G401 (cell line): Measurements from ENCODE around the gene P4HA1. TPM values are rescaled to one million over a fixed set of nuclear protein-coding genes. Genes with fewer than 3 reads are reported as not detected.

Experiments
- DNase-seq: peaks from one replicate; pipeline ENCODE4 v3.0.0-alpha.2; 2015; ENCODE audit warnings: low spot score
- in situ Hi-C: cut with HindIII; loops from 2 replicates; pipeline ENCODE4 v1.10.0; 2016; ENCODE audit warnings: low sequenced_read_pairs, mixed read lengths
- total RNA-seq: library from RNA; depleted of rRNA; stranded (reverse); fragments of >200 nt; shearing (Covaris generic); gene quantifications from 2 replicates; pipeline ENCODE4 v1.2.3, GENCODE V29; 2014

The P4HA1 gene
- total RNA-seq, 1 experiment from 2014 or later: 62.2 TPM

DNA sequence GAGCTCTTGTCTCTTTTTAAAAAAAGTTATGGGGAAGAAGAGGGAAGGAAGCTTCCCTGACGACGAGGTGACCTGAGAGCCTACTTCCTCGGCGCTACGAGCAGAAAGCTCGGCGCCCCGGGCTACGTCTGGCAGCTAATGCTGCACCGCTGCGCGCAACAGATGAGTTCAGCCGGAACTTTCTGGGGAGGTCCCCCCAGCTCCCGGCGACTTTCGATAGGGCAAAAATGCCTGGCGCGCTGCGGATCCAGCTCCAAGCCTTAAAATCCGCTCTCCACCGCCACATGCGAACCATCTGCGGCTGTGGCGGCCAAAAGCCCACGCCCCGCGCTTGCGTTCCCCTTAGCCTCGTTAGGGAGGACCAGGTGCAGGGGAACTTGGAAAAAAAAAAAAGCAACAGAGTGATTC, 621 bp downstream of the P4HA1 start:
- DNase-seq: peak; percentile 60
- in situ Hi-C loops: no loop called here

DNA sequence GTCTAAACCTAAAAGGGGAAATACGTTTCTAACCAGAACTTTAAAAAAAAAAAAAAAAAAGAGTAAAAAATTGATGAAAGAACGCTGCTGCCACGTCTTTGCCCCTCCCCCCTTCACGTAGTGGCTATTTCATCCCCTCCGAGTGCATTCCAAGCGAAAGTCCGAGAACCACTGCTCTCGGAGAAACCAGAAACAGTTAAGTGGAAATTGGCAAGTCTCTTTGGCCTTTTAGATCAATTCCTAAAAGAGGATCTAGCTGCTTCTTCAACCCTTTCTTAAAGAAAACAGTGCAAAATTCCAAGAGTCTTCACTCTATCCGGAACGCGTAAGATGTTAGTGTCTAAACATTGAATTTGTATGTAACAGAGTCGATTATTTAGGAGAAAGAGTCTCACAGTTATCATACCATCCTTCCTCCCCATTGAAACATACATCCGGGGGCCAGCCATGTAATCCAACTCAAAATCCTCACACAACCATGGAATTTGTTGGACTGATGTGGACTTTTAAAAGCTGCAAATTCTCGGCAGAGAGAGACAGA, 1.1 kb downstream of the P4HA1 start:
- in situ Hi-C loops: no loop called here
- DNase-seq: peak; percentile 60

DNA sequence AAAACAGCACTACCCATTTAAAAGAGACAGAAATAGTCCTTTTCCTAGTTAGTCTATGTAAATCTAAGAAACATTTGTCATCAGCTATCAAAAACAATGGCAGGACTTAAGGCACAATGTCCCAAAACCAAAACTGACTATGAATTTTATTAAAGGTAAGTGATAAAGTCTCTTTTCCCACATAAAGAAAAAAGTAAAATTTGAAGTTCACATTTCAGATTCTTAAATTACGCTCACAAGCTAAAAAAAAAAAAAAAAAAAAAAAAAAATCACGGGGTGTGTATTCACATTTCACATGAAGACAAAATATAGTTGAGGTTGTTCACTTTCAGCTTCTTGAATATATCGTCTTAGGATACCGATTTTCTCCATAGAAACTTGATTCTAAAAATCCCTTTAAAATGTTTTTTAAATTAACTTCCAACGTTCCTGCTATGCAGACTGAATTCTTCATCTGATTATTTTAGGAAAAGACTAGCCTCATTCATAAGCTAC, 1.6 kb downstream of the P4HA1 start:
- no peak for DNase-seq
- in situ Hi-C loops: no loop called here

DNA sequence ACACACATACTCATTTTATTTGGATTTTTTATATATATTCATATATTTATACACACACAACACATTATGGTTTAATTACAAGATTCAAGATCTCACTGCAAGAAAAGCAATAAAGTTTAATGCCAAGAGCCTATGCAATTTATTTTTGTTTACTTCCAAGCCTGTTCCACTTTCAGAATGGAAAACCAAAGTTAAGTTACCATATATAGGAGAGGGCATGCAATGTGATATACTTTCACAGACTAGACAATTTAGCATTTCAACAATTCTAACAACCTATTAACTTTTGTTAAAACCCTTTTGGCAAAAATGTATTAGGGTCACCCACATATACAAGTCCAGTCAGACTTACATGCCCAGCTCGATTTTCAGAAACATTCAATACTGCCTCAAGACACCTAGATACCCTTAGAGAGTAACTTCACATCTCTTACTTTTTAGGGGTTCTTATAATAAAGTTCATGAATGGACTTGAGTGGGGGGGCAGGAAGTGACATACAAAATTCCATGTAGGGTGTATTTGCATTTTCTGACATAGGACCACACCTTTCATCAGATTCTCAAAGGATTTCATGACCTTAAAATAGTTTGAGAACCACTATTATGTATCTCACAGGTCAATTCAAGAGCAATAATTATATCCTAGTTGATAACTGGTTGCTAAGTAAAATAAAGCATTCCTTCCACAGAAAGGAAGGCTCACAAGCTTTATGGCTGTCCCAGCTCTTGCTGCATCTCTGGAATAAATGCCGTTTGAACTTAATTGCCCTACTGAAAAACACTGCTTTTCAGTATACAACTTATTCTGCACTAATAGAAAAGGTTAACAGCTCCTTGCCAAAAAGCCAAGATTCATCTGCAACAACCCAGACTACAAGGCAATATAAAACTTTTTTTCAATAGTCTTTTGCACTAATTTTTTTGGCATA, 2.5 kb downstream of the P4HA1 start:
- in situ Hi-C loops: no loop called here

DNA sequence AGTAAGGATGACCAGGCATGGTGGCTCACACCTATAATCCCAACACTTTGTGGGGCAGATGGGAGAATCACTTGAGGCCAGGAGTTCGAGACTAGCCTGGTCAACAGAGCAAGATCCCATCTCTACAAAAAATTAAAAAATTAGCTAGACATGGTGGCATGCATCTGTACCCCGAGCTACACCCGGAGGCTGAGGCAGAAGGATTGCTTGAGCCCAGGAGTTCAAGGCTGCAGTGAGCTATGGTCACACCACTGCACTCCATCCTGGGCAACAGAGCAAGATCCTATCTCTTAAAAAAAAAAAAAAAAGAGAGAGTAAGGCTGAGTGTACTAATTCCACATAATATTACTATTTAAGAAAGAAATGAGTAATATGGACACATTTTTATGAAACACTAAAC, 3.8 kb downstream of the P4HA1 start:
- in situ Hi-C loops: no loop called here
- DNase-seq: no peak

More for the DNA sequence above, 2.5 kb downstream of the P4HA1 start:
- DNase-seq: no peak

DNA sequence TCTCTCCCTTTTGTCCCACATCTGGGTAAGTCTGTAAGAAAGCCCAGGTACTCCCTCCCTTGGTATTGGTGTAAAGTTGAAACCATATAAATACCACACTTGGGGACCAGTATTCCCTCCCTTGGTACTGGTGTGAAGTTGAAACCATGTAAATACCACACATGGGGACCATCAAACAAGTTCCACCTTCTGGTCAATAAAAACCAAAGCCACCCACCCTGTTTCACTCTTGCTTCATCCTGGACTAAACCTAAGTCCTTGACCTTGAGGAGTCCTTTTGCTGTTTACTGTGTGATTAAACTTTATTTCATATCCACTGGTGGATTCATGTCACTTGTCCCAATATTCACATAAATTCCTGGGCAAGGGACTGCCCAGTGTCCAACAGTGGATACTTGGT, 8.4 kb downstream of the P4HA1 start:
- in situ Hi-C loops: no loop called here
- DNase-seq: no peak

DNA sequence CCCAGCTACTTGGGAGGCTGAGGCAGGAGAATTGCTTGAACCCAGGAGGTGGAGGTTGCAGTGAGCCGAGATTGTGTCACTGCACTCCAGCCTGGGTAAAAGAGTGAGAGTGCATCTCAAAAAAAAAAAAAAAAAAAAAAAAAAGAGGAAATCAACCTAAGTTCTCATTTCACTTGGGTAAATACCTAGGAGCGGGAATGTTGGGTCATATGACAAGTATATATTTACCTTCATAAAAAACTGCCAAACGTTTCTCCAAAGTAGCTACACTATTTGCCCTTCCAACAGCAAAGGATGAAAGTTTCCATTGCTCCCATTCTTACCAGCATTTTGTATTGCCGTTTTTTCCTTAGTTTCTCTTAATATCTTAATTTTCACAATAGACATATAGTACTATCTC, 9.8 kb downstream of the P4HA1 start:
- in situ Hi-C loops: no loop called here
- DNase-seq: no peak

DNA sequence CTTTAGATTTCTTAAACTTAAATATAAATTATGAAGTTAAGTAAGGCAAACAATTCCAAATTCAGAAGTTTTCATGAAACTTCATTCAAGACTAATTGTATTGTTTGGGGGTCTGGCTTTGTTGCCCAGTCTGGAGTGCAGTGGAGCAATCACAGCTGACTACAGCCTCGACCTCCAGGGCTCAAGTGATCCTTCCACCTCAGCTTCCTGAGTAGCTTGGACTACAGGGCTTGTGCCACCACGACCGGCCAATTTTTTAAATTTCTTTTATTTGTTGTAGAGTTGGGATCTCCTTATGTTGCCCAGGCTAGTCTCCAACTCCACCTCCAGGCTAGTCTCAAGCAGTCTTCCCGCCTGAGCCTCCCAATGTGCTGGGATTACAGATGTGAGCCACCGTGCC, 12.5 kb downstream of the P4HA1 start:
- in situ Hi-C loops: no loop called here
- DNase-seq: no peak

DNA sequence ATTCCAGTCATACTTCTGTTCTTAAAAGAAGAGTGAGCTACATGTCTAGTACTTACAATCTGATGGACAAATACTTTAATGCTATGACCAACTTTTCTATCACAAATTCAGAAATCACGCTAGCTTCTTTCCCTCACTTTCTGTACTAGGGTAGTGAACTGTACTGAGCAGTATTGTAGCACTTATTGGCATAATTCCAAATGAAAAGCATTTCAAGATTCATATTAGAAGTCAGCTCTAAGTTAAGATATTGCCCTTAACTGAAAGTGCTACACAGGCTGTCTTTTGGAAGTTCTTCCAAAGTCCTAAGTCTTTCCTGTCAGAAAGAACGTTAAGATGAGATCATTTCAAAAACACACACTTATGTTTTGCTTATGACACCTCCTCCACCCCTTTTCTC, 13.4 kb downstream of the P4HA1 start:
- DNase-seq: no peak
- in situ Hi-C loops: no loop called here

DNA sequence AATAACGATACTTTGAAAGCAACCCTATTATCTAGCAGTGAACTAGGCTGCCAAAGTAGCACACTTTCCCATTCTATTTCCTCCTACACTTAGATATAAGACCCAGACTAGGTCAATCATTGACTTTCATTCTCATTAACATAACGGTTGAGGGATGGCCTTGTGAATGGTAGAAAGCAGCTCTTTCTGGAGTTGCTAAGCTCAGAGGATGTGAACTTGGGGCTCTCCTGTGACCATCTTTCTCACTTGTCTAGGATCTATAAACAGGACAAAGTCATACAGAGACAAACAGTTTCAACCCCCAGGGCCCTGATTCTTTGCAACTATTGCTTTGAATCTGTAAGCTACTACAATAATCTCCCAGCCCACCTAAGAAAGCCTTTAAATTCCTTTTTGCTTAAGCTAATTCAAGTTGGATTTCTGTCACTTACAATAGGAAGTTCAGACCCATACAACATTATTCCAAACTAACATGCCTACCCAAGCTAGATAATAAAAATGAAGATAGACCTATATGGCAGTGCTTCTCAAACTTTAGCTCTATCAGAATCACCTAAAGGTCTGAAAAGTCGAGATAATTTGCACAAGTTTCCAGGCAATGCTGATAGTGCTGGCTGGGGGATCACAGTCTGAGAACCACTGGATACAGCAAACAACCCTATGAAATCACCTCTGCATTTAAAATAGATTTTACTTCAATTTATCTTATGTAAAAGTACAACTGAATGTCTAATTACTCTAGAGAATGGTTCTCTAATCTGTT, 16.7 kb downstream of the P4HA1 start:
- in situ Hi-C loops: no loop called here
- no peak for DNase-seq

DNA sequence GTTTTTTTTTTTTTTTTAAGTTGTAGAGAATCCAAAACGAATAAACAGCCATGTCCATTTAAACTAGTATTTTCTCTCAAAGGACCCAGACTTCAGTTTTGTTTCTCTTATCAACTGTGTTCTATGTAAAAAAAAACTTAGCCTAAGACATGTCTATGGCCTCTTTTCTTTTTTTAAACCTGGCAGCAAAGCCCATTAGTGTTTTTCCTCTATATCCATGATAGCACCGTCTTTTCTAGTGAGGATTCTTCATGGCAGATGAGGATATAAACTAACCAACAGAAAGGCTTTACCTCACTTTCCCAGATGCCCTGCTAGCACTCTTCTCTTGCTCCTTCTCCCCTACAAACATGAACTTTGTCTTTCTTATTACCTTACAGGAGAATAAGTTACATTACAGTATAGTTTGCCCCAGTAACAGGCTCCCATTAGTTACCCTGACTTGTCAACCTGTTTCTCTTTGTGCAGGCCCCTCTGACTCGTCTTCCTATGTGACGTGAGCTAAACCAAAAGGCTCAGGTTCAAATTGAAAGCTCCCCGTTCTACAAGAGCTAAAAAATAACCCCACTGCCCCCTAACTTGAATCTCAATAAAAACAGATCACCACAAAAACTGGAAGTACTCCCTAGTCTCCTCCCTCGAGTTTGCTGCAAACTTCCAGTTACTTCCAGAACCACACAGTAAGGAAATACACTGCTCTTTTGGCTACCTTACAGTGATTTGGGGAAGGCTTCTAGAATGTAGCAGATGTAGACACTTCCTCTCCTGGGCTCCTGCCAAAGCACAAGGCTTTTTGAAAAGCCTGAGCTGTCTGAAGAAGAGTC, 20.1 kb downstream of the P4HA1 start:
- peak; percentile 95 for DNase-seq
- in situ Hi-C loops: no loop called here

DNA sequence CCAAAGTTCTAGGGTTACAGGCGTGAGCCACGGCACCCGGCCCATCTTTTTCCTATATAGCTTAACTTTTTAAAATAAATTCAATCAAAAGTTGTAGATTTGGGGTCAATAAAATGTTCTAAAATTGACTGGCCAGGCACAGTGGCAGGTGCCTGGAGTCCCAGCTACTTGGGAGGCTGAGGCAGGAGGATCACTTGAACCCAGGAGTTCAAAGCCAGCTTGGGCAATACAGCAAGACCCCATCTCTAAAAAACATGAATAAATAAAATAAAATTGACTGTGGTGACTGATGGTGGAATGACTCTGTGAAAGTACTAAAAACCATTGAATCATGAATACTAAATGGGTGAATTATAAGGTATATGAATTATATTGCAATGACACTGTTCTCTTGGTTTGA, 20.8 kb downstream of the P4HA1 start:
- DNase-seq: no peak
- in situ Hi-C loops: no loop called here

DNA sequence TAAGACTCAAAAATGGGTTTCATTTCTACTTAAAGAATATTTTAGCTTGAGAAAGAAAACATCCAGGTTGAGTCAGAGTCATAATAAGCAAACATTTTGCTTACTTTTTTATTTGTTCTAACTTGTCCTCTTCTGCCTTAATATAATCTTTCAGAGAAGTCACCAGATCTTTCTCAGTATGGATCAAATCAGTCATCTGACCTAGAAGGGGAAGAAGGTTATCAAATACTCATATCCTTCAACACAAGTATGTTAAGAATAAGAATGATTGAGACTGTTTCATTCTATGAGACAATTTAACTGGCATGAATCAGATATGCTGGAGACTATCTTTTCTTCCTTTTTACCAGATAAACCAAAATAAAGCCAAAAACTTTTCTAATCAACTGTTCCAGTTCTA, 23.0 kb downstream of the P4HA1 start:
- DNase-seq: no peak
- in situ Hi-C loops: no loop called here

DNA sequence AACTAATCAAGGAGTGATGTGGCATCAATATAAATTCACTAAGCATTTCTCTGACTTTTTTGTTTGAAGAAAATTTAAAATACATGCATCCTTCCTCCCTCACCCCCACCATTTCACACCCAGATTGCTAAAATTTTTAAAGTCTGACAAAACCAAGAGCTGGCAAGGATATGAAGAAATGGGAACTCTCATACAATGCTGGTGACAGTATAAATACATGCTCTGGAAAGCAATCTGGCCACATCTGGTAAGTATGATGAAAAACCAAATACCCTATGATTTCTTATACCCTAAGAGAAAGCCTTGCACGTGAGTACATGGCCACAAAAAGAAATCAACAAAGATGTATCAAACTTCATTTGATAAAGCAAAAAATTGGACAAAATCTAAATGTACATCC, 31.2 kb downstream of the P4HA1 start:
- DNase-seq: no peak
- in situ Hi-C loops: no loop called here

DNA sequence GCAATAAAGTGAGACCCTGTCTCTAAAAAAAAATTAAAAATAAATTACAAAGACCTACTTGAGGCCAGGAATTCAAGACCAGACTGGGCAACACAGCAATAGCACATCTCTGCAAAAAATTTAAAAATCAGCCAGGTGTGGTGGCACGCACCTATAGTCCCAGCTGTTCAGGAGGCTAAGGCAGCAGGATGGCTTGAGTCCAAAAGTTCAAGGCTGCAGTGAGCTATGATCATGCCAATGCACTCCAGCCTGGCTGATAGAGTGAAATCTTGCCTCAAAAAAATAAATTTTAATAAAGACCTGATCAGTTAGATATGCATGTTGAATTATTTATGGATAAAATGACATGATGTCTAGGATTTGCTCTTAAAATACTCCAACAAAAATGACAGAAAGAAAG, 34.9 kb downstream of the P4HA1 start:
- in situ Hi-C loops: no loop called here
- DNase-seq: no peak

DNA sequence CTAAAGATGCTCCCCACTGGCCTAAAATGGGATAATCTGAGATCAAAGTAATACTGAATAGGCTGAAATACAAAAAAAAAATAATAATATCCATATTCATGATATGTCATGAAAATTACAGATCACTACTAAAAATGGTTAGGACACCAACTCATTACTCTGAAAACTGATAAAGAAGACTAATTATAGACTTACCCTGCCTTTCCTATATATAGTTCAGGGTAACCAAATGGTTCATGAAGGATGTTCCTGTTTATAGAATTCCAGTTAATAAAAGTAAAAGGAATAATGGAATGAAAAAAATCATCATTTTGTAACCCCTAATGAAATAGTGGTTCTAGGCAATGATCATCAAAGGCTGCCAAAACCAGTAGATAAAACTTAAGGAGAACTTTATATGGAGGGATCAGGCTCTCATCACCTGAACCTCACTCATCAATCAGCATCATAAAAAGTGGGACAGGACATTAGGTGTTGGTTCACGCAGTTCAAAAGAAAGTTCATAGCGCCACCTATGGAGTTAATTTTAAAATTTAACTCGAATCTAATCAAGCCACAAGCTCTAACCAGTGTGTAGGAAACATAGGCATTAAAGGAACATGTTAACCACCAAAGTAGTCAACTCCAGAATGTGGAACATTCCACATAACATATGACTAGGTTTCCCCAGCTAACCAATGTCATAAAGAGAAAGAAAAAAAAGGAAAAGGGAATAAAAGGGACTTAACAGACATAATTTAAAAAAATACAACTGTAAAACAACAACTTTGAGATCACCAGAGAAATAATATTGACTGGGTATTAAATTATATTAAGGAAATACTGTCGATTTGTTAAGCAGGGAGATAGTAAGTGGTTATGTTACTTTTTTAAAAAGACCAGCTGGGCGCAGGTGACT, 35.7 kb downstream of the P4HA1 start:
- DNase-seq: peak; percentile 59
- in situ Hi-C loops: no loop called here

DNA sequence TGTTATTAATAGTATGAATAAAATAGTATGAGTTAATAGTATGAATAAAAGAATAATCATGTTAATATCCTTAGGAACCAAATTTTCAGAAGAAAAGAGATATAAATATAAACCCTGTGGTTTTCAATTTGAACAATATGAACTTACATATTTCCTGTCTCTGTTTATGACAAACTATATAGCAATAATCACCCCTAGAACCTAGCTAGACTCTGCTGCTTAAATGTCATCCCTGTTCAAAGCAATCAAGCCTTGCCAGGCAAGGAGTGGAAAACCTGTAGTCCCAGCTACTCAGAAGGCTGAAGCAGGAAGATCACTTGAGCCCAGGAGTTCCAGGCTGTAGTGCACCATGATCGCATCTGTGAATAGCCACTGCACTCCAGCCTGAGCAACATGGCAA, 36.5 kb downstream of the P4HA1 start:
- DNase-seq: no peak
- in situ Hi-C loops: no loop called here

DNA sequence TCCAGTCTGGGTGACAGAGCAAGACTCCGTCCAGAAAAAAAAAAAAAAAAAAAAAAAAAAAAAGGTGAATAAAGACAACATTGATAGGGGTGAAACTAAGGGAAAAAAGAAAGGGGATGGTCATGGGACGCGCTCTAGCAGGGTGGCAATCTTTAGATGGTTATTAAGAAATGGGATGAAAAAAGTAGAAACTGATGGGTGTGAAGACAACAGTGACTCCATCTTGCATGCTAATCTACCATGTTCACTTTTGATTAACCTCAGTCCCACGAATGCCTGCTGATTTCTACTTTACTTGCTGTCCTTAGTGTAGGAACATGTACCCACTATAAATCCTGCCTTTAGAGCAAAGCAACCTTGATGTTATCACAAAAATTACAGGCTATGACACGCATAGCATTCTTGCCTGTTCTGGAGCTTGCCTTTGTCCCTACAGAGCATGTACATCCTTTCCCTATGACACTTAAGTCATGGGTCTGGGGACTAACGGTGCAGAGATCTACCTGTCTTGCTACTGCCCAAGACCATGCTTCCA, 38.5 kb downstream of the P4HA1 start:
- in situ Hi-C loops: no loop called here
- DNase-seq: no peak
